Tongue (tissue), 2 donors: ENCODE results near the gene DIRAS2. TPM values are rescaled to one million over a fixed set of nuclear protein-coding genes. Genes with fewer than 3 reads are reported as not detected.
"Not testable (repeated sequence)": the region's sequence is repeated elsewhere in the genome, so short reads cannot be mapped to it uniquely, and the experiment has no call there.

Experiments
- DNase-seq: peaks from one replicate; pipeline ENCODE4 v3.0.0-alpha.2; 2015
- total RNA-seq: library from RNA; depleted of rRNA; stranded (reverse); fragments of >200 nt; gene quantifications from one replicate; pipeline ENCODE4 v1.2.3, GENCODE V29; 2014

The DIRAS2 gene, protein sequence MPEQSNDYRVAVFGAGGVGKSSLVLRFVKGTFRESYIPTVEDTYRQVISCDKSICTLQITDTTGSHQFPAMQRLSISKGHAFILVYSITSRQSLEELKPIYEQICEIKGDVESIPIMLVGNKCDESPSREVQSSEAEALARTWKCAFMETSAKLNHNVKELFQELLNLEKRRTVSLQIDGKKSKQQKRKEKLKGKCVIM
- total RNA-seq = 1.5 TPM

- peak; percentile 83 for DNase-seq
These were observed at the start of gene DIRAS2 for GRCh38 chr9:90642570-90643539. TSS of gene DIRAS2 (minus strand) at chr9:90642824. CDS start at chr9:90613827, 28,997 bp downstream.

- no peak for DNase-seq
These were observed 42.1 kb upstream of the DIRAS2 start for GRCh38 chr9:90684736-90685135.

- no peak for DNase-seq
These were observed 41.5 kb upstream of the DIRAS2 start for GRCh38 chr9:90684106-90684505.

- no peak for DNase-seq
These were observed 37.9 kb upstream of the DIRAS2 start for GRCh38 chr9:90680534-90680933.

GRCh38 chr9:90665072-90665471 lies 22.4 kb upstream of the DIRAS2 start:
- DNase-seq = no peak

DNA sequence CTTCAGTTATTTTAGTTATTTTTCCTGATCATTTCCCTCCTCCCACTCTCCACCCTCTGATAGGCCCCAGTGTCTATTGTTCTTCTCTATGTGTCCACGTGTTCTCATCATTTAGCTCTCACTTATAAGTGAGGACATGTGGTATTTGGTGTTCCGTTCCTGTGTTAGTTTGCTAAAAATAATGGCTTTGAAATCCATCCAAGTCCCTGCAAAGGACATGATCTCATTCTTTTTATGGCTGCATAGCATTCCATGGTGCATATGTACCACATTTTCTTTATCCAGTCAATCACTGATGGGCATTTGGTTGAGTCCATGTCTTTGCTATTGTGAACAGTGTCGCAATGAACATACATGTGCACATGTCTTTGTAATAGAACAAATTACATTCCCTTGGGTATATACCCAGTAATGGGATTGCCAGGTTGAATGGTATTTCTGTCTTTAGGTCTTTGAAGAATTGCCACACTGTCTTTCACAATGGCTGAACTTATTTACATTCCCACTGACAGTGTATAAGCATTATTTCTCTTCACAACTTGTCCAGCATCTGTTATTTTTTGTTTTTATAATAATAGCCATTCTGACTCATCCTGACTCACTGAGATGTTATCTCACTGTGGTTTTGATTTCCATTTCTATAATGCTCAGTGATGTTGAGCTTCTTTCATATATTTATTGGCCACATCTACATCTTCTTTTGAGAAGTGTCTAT lies 17.2 kb upstream of the DIRAS2 start:
- peak; percentile 14 for DNase-seq

DNA sequence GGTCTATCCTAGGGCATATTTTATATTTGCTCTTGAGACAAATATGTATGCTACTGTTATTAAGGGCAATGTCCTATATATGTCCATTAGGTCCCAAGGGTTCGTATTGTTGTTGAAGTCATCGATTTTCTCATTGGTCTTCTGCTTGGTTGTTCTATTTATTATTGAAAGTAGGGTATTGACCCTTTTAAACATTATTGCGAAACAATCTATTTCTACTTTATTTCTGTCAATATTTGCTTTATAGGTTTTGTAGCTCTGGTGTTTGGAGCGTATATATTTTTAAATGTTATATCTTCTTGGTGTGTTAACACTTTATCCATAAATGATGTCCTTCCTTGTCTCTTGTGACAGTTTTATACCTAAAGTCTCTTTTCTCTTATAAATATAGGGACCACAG lies 16.2 kb upstream of the DIRAS2 start:
- DNase-seq = no peak

GRCh38 chr9:90658181-90658580 lies 15.6 kb upstream of the DIRAS2 start:
- DNase-seq = no peak

DNA sequence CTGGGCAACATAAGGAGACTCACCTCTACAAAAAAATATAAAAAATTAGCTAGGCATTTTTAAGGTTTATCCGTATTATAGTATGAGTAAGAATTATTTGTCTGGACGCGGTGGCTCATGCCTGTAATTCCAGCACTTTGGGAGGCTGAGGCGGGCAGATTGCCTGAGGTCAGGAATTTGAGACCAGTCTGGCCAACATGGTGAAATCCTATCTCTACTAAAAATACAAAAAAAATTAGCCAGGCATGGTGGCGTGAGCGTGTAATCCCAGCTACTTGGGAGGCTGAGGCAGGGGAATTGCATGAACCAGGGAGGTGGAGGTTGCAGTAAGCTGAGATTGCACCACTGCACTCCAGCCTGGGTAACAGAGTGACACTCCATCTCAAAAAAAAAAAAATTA lies 14.3 kb upstream of the DIRAS2 start:
- DNase-seq = not testable (repeated sequence)

- no peak for DNase-seq
These were observed 8.6 kb upstream of the DIRAS2 start for GRCh38 chr9:90651246-90651645.

GRCh38 chr9:90647843-90648242 lies 5.2 kb upstream of the DIRAS2 start:
- DNase-seq = no peak

DNA sequence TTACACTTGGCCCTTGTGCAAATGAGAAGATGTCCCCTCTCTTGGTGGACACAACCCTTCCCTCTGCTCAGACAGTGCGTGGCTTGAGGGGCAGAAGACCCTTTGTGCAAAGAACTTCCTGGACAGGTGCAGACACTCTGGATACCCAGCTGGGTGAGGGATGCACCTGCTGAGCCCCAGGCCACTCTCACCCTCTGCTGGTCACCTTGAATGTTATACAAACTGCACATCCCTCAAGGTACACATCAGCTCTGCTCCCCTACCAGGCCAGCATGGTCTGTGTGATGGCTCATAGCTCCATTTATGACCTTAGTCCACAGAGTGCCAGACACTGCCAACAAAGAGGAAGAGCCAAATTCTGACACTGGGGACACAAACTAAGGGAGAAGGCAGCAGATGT lies 3.1 kb upstream of the DIRAS2 start:
- DNase-seq = no peak

DNA sequence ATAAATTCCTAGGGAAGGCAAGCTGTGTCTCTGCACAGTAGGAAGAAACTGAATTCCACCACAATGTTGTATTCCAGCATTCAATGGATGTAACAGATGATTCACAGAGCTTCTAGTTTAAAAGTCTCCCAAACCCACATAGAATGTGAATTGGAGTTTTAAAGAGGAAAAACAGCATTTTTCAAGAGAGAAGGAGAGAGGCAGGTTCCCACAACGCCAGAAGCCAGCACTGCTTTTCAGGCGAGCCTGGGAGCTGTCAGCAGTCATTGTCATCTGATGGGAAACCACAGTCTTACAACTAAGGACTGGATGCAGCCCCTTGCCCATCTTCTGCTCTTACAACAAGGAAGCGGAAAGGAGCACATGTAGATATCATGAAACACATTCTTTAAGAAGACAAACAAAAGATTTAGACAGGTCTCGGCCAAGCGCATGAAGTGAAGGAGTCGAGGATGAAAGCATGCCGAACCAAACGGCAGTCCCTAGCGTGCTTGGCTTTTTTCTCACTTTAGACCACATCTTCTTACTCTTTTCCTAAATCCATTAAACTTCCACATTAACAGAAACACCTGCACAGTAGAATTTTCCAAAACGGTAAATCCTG lies 638 bp downstream of the DIRAS2 start:
- DNase-seq = peak; percentile 23

DNA sequence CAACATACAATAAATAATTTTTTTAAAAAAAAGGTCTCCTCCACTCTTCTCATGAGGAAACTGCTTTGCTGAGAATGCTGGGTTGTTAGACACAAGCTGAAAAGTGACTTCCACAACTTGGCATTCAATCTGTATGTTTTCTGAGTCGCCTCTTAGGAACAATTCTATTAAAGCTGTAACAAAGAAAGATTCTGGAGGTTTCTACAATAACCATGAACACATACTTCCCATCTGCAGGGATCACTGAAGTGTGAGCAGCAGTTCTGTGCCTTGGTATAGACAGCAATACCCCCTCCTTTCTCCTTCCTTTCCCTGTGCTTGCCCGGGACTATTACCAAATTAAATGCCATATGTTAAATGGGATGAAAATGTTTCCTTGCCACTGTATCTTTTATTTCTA lies 1.5 kb downstream of the DIRAS2 start:
- DNase-seq = no peak

DNA sequence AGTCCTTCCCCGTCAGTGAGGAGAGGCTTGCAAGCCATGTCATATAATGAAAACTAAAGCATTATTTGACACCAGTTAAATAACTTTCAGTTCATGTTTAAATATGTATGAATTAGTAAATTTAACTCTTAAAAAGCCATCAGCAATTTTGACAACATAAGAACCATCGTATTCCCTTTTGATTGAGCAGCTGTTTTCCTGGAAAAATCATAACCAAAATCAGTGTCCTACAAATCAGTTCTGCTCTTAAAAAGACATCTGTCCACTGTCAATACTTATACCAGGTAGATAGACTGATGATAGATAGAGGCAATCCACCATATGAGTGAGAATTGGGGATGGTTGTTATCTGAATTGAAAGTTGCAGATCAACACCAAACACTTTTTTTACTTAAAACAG lies 2.3 kb downstream of the DIRAS2 start:
- DNase-seq = no peak

- DNase-seq = no peak
These were observed 5.0 kb downstream of the DIRAS2 start for GRCh38 chr9:90637626-90638025.

- no peak for DNase-seq
These were observed 9.9 kb downstream of the DIRAS2 start for GRCh38 chr9:90632647-90633207.

DNA sequence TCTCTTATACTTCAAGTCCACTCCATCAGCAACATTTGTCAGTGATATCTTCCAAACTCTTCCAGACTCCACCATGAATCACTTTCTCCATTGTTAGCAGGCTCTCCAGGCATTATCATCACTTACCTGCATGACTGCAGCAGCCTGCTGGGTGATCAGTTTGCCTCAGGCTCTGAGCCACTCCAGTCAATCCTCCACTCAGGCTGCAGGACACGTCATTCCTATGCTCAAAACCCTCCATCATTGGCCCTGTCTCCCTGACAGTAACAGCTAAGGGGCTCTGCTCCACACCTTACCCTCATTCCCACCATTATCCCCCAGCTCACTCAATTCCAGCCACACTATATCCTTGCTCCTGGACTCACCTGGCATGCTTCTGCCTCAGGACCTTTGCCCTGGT lies 10.7 kb downstream of the DIRAS2 start:
- DNase-seq = no peak

GRCh38 chr9:90629991-90630390 lies 12.6 kb downstream of the DIRAS2 start:
- DNase-seq = no peak

- DNase-seq = no peak
These were observed 13.3 kb downstream of the DIRAS2 start for GRCh38 chr9:90629354-90629753.

- no peak for DNase-seq
These were observed 25.8 kb downstream of the DIRAS2 start for GRCh38 chr9:90616806-90617205.

GRCh38 chr9:90613502-90613901 lies 29.1 kb downstream of the DIRAS2 start:
- no peak for DNase-seq
